Fibroblast of lung (primary cell): Measurements from ENCODE around the gene SLIT3. TPM values are rescaled to one million over a fixed set of nuclear protein-coding genes. Genes with fewer than 3 reads are reported as not detected.

ENCODE experiments used
- DNase-seq, 2 donors: peaks; one replicate each; pipeline versions ENCODE4 v3.0.0 to v3.0.0-alpha.2; 2010; ENCODE audit warnings: low read depth in 2 of 2
- H2AFZ ChIP-seq: 2 replicates; pipeline ENCODE4 v1.5.1; 2012; ENCODE audit warnings: low read length, control low read depth, inconsistent platforms
- H3K27ac ChIP-seq: 2 replicates; pipeline ENCODE4 v1.5.1; 2011; ENCODE audit warnings: low read length, control low read depth; ENCODE audit not compliant: insufficient read depth
- H3K27me3 ChIP-seq: 2 replicates; pipeline ENCODE4 v1.5.1; 2011; ENCODE audit warnings: mild to moderate bottlenecking, low read length; ENCODE audit not compliant: control insufficient read depth, insufficient read depth
- H3K36me3 ChIP-seq: 2 replicates; pipeline ENCODE4 v1.5.1; 2011; ENCODE audit warnings: low read length; ENCODE audit not compliant: control insufficient read depth, insufficient read depth
- H3K4me1 ChIP-seq: 2 replicates; pipeline ENCODE4 v1.5.1; 2011; ENCODE audit warnings: low read length; ENCODE audit not compliant: control insufficient read depth, insufficient read depth; ENCODE audit errors: extremely low read depth
- H3K4me2 ChIP-seq: 2 replicates; pipeline ENCODE4 v1.5.1; 2011; ENCODE audit warnings: low read length, control low read depth; ENCODE audit not compliant: insufficient read depth; ENCODE audit errors: extremely low read depth
- H3K4me3 ChIP-seq, 4 experiments: fragments of 200-600 bp in 1 of 4; sonication (generic) in 1 of 4; replicated peaks in 1 of 4; 2 replicates each; pipeline ENCODE4 v1.5.1; 2011 to 2016; ENCODE audit warnings: low read length in 4 of 4, low read depth in 3 of 4, mild to moderate bottlenecking in 3 of 4, control low read depth in 2 of 4, inconsistent platforms in 1 of 4, mixed read lengths in 1 of 4; ENCODE audit not compliant: insufficient read depth in 1 of 4; ENCODE audit errors: control extremely low read depth in 1 of 4
- H3K79me2 ChIP-seq: 2 replicates; pipeline ENCODE4 v1.5.1; 2012; ENCODE audit warnings: mild to moderate bottlenecking, low read length, inconsistent platforms; ENCODE audit not compliant: control insufficient read depth, insufficient read depth
- H3K9ac ChIP-seq: 2 replicates; pipeline ENCODE4 v1.5.1; 2011; ENCODE audit warnings: mild to moderate bottlenecking, low read length, control low read depth; ENCODE audit not compliant: insufficient read depth
- H3K9me3 ChIP-seq: 2 replicates; pipeline ENCODE4 v1.5.1; 2012; ENCODE audit warnings: low read depth, low read length; ENCODE audit not compliant: control insufficient read depth, insufficient read depth
- H4K20me1 ChIP-seq: 2 replicates; pipeline ENCODE4 v1.5.1; 2011; ENCODE audit warnings: low read length; ENCODE audit not compliant: control insufficient read depth, insufficient read depth; ENCODE audit errors: extremely low read depth
- EZH2 ChIP-seq: IDR thresholded peaks from 2 replicates; pipeline ENCODE4 v1.5.1; 2012; ENCODE audit warnings: low read length, control low read depth, mild to moderate bottlenecking; ENCODE audit errors: missing control alignments
- polyA plus RNA-seq, 2 donors: library from polyadenylated mRNA; depleted of rRNA in 1 of 2; stranded (reverse) in 1 of 2; unstranded in 1 of 2; fragments of >200 nt; gene quantifications; 2 replicates each; pipeline ENCODE4 v1.2.1, GENCODE V29; 2011 to 2012; ENCODE audit warnings: missing spikeins in 1 of 2
- total RNA-seq: library from RNA; depleted of rRNA; stranded (reverse); fragments of >200 nt; gene quantifications from 2 replicates; pipeline ENCODE4 v1.2.1, GENCODE V29; 2014
- TF ChIP-seq, protein P1 (sequence below), 2 donors: IDR thresholded peaks in 1 of 2; conservative IDR thresholded peaks in 1 of 2; 1 replicate in 1 of 2; 2 replicates in 1 of 2; pipeline ENCODE4 v1.5.1; 2011 to 2012; ENCODE audit warnings: low read length in 2 of 2, control low read depth in 1 of 2, inconsistent platforms in 1 of 2, low read depth in 1 of 2, mild to moderate bottlenecking in 1 of 2

Gene SLIT3
- total and polyA plus RNA-seq, 2 donors (not counting 1 experiment from before 2014, with no cell fraction given), result 1.6 to 4.6 TPM

DNA sequence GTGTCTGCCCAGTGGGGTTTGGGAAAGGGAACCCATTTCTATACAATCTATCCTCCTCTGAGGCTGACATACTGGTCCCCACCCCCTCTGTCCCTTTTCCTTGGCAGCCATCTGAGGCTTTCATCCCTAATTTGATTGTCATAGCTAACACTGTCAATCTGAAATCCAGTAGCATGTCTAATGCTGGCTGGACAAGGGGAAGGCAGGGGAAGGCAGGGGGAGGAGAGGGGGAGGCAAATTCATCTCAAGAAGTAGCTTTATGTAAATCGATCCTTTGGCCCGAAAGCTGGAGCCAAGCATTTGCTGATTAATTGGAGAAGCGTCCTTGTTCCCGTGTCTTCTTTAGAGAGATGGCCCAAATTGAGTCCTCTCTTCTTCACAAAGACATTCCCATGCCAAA lies 407.7 kb downstream of the SLIT3 start:
- TF ChIP-seq, protein P1, sequence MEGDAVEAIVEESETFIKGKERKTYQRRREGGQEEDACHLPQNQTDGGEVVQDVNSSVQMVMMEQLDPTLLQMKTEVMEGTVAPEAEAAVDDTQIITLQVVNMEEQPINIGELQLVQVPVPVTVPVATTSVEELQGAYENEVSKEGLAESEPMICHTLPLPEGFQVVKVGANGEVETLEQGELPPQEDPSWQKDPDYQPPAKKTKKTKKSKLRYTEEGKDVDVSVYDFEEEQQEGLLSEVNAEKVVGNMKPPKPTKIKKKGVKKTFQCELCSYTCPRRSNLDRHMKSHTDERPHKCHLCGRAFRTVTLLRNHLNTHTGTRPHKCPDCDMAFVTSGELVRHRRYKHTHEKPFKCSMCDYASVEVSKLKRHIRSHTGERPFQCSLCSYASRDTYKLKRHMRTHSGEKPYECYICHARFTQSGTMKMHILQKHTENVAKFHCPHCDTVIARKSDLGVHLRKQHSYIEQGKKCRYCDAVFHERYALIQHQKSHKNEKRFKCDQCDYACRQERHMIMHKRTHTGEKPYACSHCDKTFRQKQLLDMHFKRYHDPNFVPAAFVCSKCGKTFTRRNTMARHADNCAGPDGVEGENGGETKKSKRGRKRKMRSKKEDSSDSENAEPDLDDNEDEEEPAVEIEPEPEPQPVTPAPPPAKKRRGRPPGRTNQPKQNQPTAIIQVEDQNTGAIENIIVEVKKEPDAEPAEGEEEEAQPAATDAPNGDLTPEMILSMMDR (conservative IDR thresholded peaks at IDR 0.05 in 1 of 2, IDR thresholded peaks at IDR 0.05 in 1 of 2; ENCODE audit: low read depth in 1 of 2, low read length in 2 of 2), result no peak
- no peak for TF ChIP-seq EZH2
- no peaks in the 10 kb centered on the region for H3K9me3 ChIP-seq
- no peak overlapping the region for H3K4me2 ChIP-seq
- H3K9ac ChIP-seq, result no peak overlapping the region
- DNase-seq, result no peak
- H3K4me3 ChIP-seq, result no peak overlapping the region
- H3K27me3 ChIP-seq, result no peaks in the 10 kb centered on the region
- H4K20me1 ChIP-seq, result no peaks in the 10 kb centered on the region
- no peaks in the 10 kb centered on the region for H3K36me3 ChIP-seq
- H3K27ac ChIP-seq, result no peak overlapping the region
- H2AFZ ChIP-seq, result no peak overlapping the region
- H3K4me1 ChIP-seq, result no peaks in the 10 kb centered on the region
- no peaks in the 10 kb centered on the region for H3K79me2 ChIP-seq

DNA sequence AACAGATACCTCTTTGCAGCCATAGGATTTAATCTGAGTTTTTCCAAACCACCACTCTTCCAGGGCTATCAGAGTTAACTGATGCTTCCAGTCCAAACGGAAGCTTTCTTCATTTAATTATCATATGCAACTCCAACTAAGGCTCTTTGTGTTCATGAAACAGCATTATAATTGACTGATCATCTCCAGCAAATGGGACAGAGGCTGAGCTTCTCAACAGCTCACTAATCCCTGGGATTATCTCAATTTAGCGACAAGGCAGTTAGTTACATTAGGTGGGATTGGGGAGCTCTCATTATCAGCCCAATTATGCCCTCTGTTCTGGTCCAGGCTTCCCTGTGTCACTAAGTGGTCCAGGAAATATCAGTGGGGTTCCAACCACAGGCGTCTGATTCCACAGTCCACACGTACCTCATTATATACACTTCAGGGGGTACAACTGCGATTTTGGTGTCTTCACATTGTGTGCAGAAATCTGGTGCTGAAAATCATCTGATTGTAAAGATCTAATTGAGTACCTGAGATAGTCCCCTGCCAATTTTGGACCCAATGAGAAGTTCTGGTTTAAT lies 408.2 kb downstream of the SLIT3 start:
- Histone ChIP-seq H2AFZ (no peak overlapping the region), H3K9me3 (no peaks in the 10 kb centered on the region), H3K4me1 (no peaks in the 10 kb centered on the region), H3K79me2 (no peaks in the 10 kb centered on the region), H3K27ac (no peak overlapping the region), H3K27me3 (no peaks in the 10 kb centered on the region), H3K36me3 (no peaks in the 10 kb centered on the region), H4K20me1 (no peaks in the 10 kb centered on the region), H3K4me3 (no peak overlapping the region), H3K4me2 (no peak overlapping the region), H3K9ac (no peak overlapping the region)
- no peak for DNase-seq
- TF ChIP-seq EZH2, result no peak
- TF ChIP-seq, protein P1 (conservative IDR thresholded peaks at IDR 0.05 in 1 of 2, IDR thresholded peaks at IDR 0.05 in 1 of 2; ENCODE audit: low read depth in 1 of 2, low read length in 2 of 2), result no peak

DNA sequence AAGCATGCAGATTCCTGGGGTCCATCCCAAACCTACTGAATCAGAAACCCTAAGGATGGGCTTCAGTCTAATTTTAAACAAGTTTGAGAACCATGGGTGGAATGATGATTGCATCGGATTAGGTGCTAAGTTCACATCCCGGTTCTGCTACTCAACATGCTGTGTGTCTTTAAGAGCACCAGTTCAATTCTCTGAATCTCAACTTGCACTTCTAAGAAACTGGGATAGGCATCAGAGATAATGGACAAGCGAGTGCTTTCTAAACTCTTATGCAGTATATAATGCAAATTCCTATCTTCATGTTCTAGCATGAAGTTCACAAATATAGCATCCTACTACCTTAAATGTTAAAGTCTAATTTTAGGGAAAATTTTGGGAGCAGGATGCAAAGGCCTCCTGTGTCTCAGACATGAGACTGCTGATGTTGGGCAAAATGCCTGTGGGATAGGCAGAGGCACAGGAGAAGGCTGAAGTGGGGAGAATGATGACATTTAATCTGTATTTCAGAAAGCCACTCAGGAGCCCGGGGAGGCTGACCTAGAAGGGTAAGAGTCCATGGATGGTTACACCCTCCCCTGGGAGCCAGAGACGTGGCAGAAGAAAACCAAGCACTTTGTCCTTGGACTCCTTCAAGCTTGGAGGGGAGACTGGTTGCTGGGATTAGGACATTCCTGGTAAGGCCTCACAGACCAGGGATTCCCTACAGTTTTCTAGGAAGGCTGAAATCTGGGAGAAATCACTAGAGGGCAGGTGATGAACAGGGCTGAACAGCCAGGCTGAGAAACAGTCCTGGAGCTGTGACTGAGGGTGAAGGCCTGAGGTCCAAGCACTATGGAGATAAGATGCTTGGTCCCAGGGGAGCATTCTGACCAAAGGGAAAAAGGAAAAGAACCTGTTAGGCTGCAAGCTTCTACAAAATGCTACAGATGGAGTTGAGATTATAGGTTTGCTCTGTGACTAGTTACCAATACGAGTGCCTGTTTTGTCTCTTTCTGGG lies 409.8 kb downstream of the SLIT3 start:
- TF ChIP-seq EZH2, result no peak
- TF ChIP-seq, protein P1 (conservative IDR thresholded peaks at IDR 0.05 in 1 of 2, IDR thresholded peaks at IDR 0.05 in 1 of 2; ENCODE audit: low read depth in 1 of 2, low read length in 2 of 2), result no peak
- no peak overlapping the region for H3K4me2 ChIP-seq
- no peaks in the 10 kb centered on the region for H3K36me3 ChIP-seq
- H3K27ac ChIP-seq, result no peak overlapping the region
- no peak overlapping the region for H3K4me3 ChIP-seq
- H4K20me1 ChIP-seq, result no peaks in the 10 kb centered on the region
- no peaks in the 10 kb centered on the region for H3K79me2 ChIP-seq
- no peaks in the 10 kb centered on the region for H3K27me3 ChIP-seq
- H3K9me3 ChIP-seq, result no peaks in the 10 kb centered on the region
- no peaks in the 10 kb centered on the region for H3K4me1 ChIP-seq
- H2AFZ ChIP-seq, result no peak overlapping the region
- no peak for DNase-seq
- H3K9ac ChIP-seq, result no peak overlapping the region
